Measurements from ENCODE around the gene MRNIP. TPM values are rescaled to one million over a fixed set of nuclear protein-coding genes. Genes with fewer than 3 reads are reported as not detected.
A peak's percentile ranks its signal among the peaks of the same experiment; 100 is the strongest.

The MRNIP gene
- polyA plus RNA-seq, 3 donors from 2014 or later: 3.4 to 6.2 (median 4.2) TPM

- Mint-ChIP-seq H3K4me3 (peak overlapping the region in 3 of 5 donors; percentile 48 to 81 (median 49)), H3K36me3 (peaks cover 0 to 6% (median 0%) of the 10 kb centered on the region in 3 donors), H3K27ac (peak overlapping the region in 2 of 6 donors; percentile 22 to 99), H3K27me3 (ENCODE audit: low read depth in 3 of 3) (peaks cover 17 to 36% (median 27%) of the 10 kb centered on the region in 3 donors), H3K4me1 (peaks cover 23 to 31% of the 10 kb centered on the region in 2 donors), H3K9me3 (no peaks in the 10 kb centered on the region)
- DNase-seq: no peak
These were observed 41.7 kb downstream of the MRNIP start for GRCh38 chr5:179816796-179817469.

GRCh38 chr5:179816401-179816795 lies 42.2 kb downstream of the MRNIP start:
- Mint-ChIP-seq H3K4me3 (peak overlapping the region in 4 of 5 donors; percentile 18 to 27 (median 24)), H3K36me3 (peaks cover 0 to 6% (median 0%) of the 10 kb centered on the region in 3 donors), H3K4me1 (peaks cover 19 to 26% of the 10 kb centered on the region in 2 donors), H3K9me3 (no peaks in the 10 kb centered on the region), H3K27ac (no peak overlapping the region), H3K27me3 (ENCODE audit: low read depth in 3 of 3) (peaks cover 13 to 31% (median 23%) of the 10 kb centered on the region in 3 donors)
- no peak for DNase-seq

GRCh38 chr5:179815491-179816249 lies 42.9 kb downstream of the MRNIP start:
- H3K27me3 Mint-ChIP-seq (ENCODE audit: low read depth in 3 of 3): peaks cover 10 to 24% (median 23%) of the 10 kb centered on the region in 3 donors
- H3K4me1 Mint-ChIP-seq: peaks cover 19 to 25% of the 10 kb centered on the region in 2 donors
- peak overlapping the region in 3 of 5 donors; percentile 66 to 74 (median 67) for H3K4me3 Mint-ChIP-seq
- H3K27ac Mint-ChIP-seq: peak overlapping the region in 4 of 6 donors; percentile 21 to 57 (median 40)
- DNase-seq: no peak
- H3K9me3 Mint-ChIP-seq: no peaks in the 10 kb centered on the region
- H3K36me3 Mint-ChIP-seq: peaks cover 0 to 6% (median 0%) of the 10 kb centered on the region in 3 donors

- H3K4me1 Mint-ChIP-seq: peaks cover 11 to 15% of the 10 kb centered on the region in 2 donors
- DNase-seq: no peak
- H3K9me3 Mint-ChIP-seq: no peaks in the 10 kb centered on the region
- H3K27me3 Mint-ChIP-seq (ENCODE audit: low read depth in 3 of 3): peaks cover 3 to 15% (median 15%) of the 10 kb centered on the region in 3 donors
- peaks cover 0 to 6% (median 0%) of the 10 kb centered on the region in 3 donors for H3K36me3 Mint-ChIP-seq
- H3K27ac Mint-ChIP-seq: no peak overlapping the region
- no peak overlapping the region for H3K4me3 Mint-ChIP-seq
These were observed 44.5 kb downstream of the MRNIP start for GRCh38 chr5:179814090-179814489.

- no peak overlapping the region for H3K4me3 Mint-ChIP-seq
These were observed 45.5 kb downstream of the MRNIP start for GRCh38 chr5:179812997-179813607.

GRCh38 chr5:179812135-179812825 lies 46.3 kb downstream of the MRNIP start:
- peaks cover 0 to 5% (median 5%) of the 10 kb centered on the region in 3 donors for H3K27me3 Mint-ChIP-seq (ENCODE audit: low read depth in 3 of 3)
- peaks cover 0 to 2% of the 10 kb centered on the region in 2 donors for H3K4me1 Mint-ChIP-seq
- H3K27ac Mint-ChIP-seq: no peak overlapping the region
- H3K9me3 Mint-ChIP-seq: no peaks in the 10 kb centered on the region
- DNase-seq: no peak
- H3K4me3 Mint-ChIP-seq: no peak overlapping the region
- peaks cover 0 to 6% (median 0%) of the 10 kb centered on the region in 3 donors for H3K36me3 Mint-ChIP-seq

More at GRCh38 chr5:179812997-179813607, 45.5 kb downstream of the MRNIP start:
- Mint-ChIP-seq H3K4me1 (peaks cover 2 to 8% of the 10 kb centered on the region in 2 donors), H3K9me3 (no peaks in the 10 kb centered on the region), H3K27me3 (ENCODE audit: low read depth in 3 of 3) (peaks cover 0 to 9% (median 8%) of the 10 kb centered on the region in 3 donors), H3K27ac (peak overlapping the region in 1 of 6 donors; percentile 9), H3K36me3 (peaks cover 0 to 6% (median 0%) of the 10 kb centered on the region in 3 donors)
- DNase-seq: no peak

- Mint-ChIP-seq H3K36me3 (peaks cover 0 to 4% (median 3%) of the 10 kb centered on the region in 3 donors), H3K4me1 (peaks cover 19 to 23% of the 10 kb centered on the region in 2 donors), H3K4me3 (peak within 1 kb of the TSS; percentile 70 to 82 (median 75)), H3K27ac (peak within 1 kb of the TSS in 5 of 6 donors; percentile 40 to 72 (median 60)), H3K9me3 (no peaks in the 10 kb centered on the region), H3K27me3 (ENCODE audit: low read depth in 3 of 3) (peaks cover 5 to 12% (median 7%) of the 10 kb centered on the region in 3 donors)
- peak; percentile 67 to 73 (median 72) for DNase-seq
These were observed 52.2 kb downstream of the MRNIP start, which contains the start of gene MGAT4B for GRCh38 chr5:179806250-179807048. Gene MGAT4B, minus strand, starts transcription at chr5:179806866. Its CDS starts 283 bp downstream, at chr5:179806583.

GRCh38 chr5:179805529-179806249 lies 52.9 kb downstream of the MRNIP start:
- H3K9me3 Mint-ChIP-seq: no peaks in the 10 kb centered on the region
- H3K4me3 Mint-ChIP-seq: peak overlapping the region; percentile 73 to 85 (median 83)
- peak overlapping the region in 5 of 6 donors; percentile 59 to 89 (median 75) for H3K27ac Mint-ChIP-seq
- peaks cover 0 to 4% (median 3%) of the 10 kb centered on the region in 3 donors for H3K36me3 Mint-ChIP-seq
- H3K4me1 Mint-ChIP-seq: peaks cover 19 to 23% of the 10 kb centered on the region in 2 donors
- DNase-seq: peak; percentile 55 to 63 (median 56)
- H3K27me3 Mint-ChIP-seq (ENCODE audit: low read depth in 3 of 3): peaks cover 5 to 10% (median 7%) of the 10 kb centered on the region in 3 donors

GRCh38 chr5:179805070-179805528 lies 53.5 kb downstream of the MRNIP start:
- peaks cover 3 to 9% (median 7%) of the 10 kb centered on the region in 3 donors for H3K27me3 Mint-ChIP-seq (ENCODE audit: low read depth in 3 of 3)
- peak overlapping the region; percentile 73 to 85 (median 83) for H3K4me3 Mint-ChIP-seq
- H3K27ac Mint-ChIP-seq: peak overlapping the region; percentile 48 to 89 (median 74)
- peaks cover 0 to 4% (median 3%) of the 10 kb centered on the region in 3 donors for H3K36me3 Mint-ChIP-seq
- no peaks in the 10 kb centered on the region for H3K9me3 Mint-ChIP-seq
- no peak for DNase-seq
- H3K4me1 Mint-ChIP-seq: peaks cover 19 to 23% of the 10 kb centered on the region in 2 donors

- DNase-seq: no peak
- peak overlapping the region; percentile 73 to 85 (median 83) for H3K4me3 Mint-ChIP-seq
- H3K36me3 Mint-ChIP-seq: peaks cover 0 to 6% (median 4%) of the 10 kb centered on the region in 3 donors
- peaks cover 19 to 23% of the 10 kb centered on the region in 2 donors for H3K4me1 Mint-ChIP-seq
- no peaks in the 10 kb centered on the region for H3K9me3 Mint-ChIP-seq
- peak overlapping the region in 5 of 6 donors; percentile 39 to 74 (median 49) for H3K27ac Mint-ChIP-seq
- H3K27me3 Mint-ChIP-seq (ENCODE audit: low read depth in 3 of 3): peaks cover 5 to 10% (median 8%) of the 10 kb centered on the region in 3 donors
These were observed 54.1 kb downstream of the MRNIP start for GRCh38 chr5:179804555-179804947.

- H3K4me3 Mint-ChIP-seq: peak overlapping the region in 4 of 5 donors; percentile 43 to 85 (median 78)
- no peak for DNase-seq
- peaks cover 19 to 23% of the 10 kb centered on the region in 2 donors for H3K4me1 Mint-ChIP-seq
- peak overlapping the region in 4 of 6 donors; percentile 59 to 78 (median 60) for H3K27ac Mint-ChIP-seq
- peaks cover 0 to 11% (median 4%) of the 10 kb centered on the region in 3 donors for H3K36me3 Mint-ChIP-seq
- H3K27me3 Mint-ChIP-seq (ENCODE audit: low read depth in 3 of 3): peaks cover 5 to 12% (median 8%) of the 10 kb centered on the region in 3 donors
- no peaks in the 10 kb centered on the region for H3K9me3 Mint-ChIP-seq
These were observed 54.7 kb downstream of the MRNIP start for GRCh38 chr5:179803651-179804554.

Measured in immature natural killer cell (primary cell).